AG04450 (cell line): ENCODE measurements around the gene CABLES1. TPM values are rescaled to one million over a fixed set of nuclear protein-coding genes. Genes with fewer than 3 reads are reported as not detected.
"Not testable (repeated sequence)": the region's sequence is repeated elsewhere in the genome, so short reads cannot be mapped to it uniquely, and the experiment has no call there.

Experiments
- CTCF ChIA-PET: fragments of 300-600, 350-600 bp; formaldehyde crosslinking; extraction: SDS; loops from one replicate; lab custom pipeline; 2022; ENCODE audit warnings: antibody characterized with exemption, inconsistent platforms; lab: Charles Lee
- POLR2A ChIA-PET: fragments of 350-600 bp; formaldehyde crosslinking; extraction: SDS; loops from one replicate; lab custom pipeline; 2021; ENCODE audit warnings: antibody characterized with exemption, inconsistent platforms; lab: Yijun Ruan, JAX
- DNase-seq: peaks from one replicate; pipeline ENCODE4 v3.0.0-alpha.2; 2011; ENCODE audit warnings: low read depth, low spot score
- H3K27ac ChIP-seq: one replicate; pipeline ENCODE4 v1.5.1; 2012; ENCODE audit warnings: low read depth, low read length, control low read depth
- H3K27me3 ChIP-seq: one replicate; pipeline ENCODE4 v1.6.0; 2012; ENCODE audit warnings: low read length; ENCODE audit not compliant: control insufficient read depth, insufficient read depth
- H3K4me3 ChIP-seq: 2 replicates; pipeline ENCODE4 v1.5.1; 2011; ENCODE audit warnings: mild to moderate bottlenecking, low read depth, low read length, control low read depth
- H3K9me3 ChIP-seq: 2 replicates; pipeline ENCODE4 v1.5.1; 2012; ENCODE audit warnings: low read length; ENCODE audit not compliant: control insufficient read depth, insufficient read depth
- CTCF ChIP-seq: IDR thresholded peaks from 2 replicates; pipeline ENCODE4 v1.5.1; 2011; ENCODE audit warnings: low read depth, low read length, control low read depth, inconsistent platforms
- polyA plus RNA-seq: library from polyadenylated mRNA; depleted of rRNA; stranded (reverse); fragments of >200 nt; gene quantifications from 2 replicates; pipeline ENCODE4 v1.2.3, GENCODE V29; 2011

CABLES1 gene
- polyA plus RNA-seq, 1 experiment = 29.6 TPM

DNA sequence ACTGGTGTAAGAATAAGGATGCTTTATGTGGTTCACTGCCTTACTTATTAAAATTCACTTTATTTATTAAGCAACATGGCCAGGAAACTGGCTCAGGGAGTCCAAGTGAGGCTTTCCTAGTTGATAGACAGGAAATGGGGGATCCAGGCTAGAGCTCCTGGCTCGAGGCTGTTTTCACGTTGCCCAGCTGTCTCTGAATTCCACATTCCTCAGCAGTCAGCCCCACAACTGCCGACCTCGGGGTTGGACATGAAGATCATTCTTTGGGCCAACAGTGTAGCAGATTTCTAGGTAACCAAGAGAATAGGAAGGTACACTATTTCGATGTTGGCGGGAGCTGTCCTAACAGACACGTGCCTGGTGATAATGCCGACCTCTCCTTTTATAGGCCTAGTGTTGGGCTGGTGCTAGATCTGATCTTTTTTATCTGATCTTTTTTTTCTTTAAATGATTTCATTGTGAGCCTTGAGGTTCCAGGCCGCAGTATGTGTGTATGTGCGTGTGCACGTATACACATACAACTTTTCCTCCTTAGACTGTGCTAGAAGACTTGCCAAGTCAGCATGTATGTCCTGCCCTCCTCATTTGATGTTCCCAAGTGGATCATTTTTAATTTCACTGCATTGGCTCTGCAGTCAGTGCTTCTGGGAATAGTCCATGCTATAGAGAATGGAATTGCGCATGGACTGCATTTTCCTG, 103.5 kb downstream of the CABLES1 start:
- Histone ChIP-seq H3K27me3 (no peaks in the 10 kb centered on the region), H3K27ac (no peak overlapping the region), H3K9me3 (no peaks in the 10 kb centered on the region; the same call in 1 of the 2 replicates), H3K4me3 (no peak overlapping the region)
- ChIA-PET POLR2A (interaction anchor here (0.6 to 0.9 kb wide), 2 partner anchors 14 to 47 kb away, joined by 4 to 8 read pairs; no protein-coding TSS in a partner anchor), CTCF (no interaction called here)
- no peak for TF ChIP-seq CTCF
- DNase-seq = no peak

- DNase-seq = no peak
- ChIA-PET POLR2A (interaction anchor here (0.9 kb wide), 1 partner anchor 14 kb away, joined by 4 read pairs; no protein-coding TSS in a partner anchor), CTCF (no interaction called here)
- Histone ChIP-seq H3K4me3 (no peak overlapping the region), H3K27ac (no peak overlapping the region), H3K9me3 (no peaks in the 10 kb centered on the region; the same call in 1 of the 2 replicates), H3K27me3 (no peaks in the 10 kb centered on the region)
- no peak for TF ChIP-seq CTCF
Measured at GRCh38 chr18:23239350-23239692, 104.0 kb downstream of the CABLES1 start.

DNA sequence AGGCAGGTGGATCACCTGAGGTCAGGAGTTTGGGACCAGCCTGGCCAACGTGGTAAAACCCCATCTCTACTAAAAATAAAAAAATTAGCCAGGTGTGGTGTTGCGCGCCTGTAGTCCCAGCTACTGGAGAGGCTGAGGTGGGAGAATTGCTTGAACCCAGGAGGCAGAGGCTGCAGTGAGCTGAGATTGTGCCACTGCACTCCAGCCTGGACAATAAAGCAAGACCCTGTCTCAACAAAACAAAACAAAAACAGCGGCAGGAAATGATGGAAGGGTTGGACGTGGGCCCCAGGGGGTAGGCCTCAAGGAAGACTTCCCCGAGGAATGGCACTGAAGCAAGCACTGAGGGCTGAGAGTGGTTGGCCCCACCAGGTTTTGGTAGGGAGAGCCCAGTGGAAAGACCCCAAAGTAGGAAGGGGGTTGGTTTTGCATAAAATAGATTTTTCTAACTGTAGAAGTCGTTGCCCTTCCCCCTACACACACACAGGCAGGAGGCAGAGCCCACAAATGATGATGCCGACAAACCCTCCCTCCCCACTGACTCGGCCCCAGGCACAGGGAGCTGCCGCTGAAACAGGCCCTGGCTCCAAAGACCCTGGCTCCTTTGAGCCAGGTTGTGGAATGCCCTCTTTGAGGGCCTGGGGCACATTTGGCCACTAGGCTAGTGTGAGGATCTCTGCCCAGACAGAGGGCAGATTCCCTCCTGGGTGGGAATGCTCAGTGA, 104.8 kb downstream of the CABLES1 start:
- POLR2A ChIA-PET = no interaction called here
- no peaks in the 10 kb centered on the region for H3K27me3 ChIP-seq
- H3K4me3 ChIP-seq = no peak overlapping the region
- no peak for DNase-seq
- H3K27ac ChIP-seq = no peak overlapping the region
- no peaks in the 10 kb centered on the region; the same call in 1 of the 2 replicates for H3K9me3 ChIP-seq
- TF ChIP-seq CTCF = no peak
- CTCF ChIA-PET = no interaction called here

DNA sequence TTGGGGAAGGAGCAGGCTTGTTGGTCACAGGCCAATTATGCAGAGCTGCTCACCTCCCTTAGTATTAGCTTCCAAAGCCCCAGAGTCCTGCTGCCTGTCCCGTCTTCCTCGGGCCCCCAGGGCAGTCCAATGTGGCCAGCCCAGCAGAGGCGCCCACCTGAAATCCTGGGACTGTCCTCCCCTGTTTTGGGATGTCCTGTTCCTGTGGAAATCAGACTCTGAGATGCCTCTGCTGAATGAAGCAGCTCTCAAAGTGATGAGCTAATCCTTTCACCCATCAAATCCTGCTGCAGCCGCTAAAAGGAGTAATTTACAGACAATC, 105.3 kb downstream of the CABLES1 start:
- no peak overlapping the region for H3K4me3 ChIP-seq
- CTCF ChIA-PET = no interaction called here
- H3K9me3 ChIP-seq = no peaks in the 10 kb centered on the region; the same call in 1 of the 2 replicates
- H3K27ac ChIP-seq = no peak overlapping the region
- TF ChIP-seq CTCF = no peak
- no peaks in the 10 kb centered on the region for H3K27me3 ChIP-seq
- no peak for DNase-seq
- POLR2A ChIA-PET = no interaction called here

GRCh38 chr18:23241833-23242496, 106.7 kb downstream of the CABLES1 start:
- CTCF ChIA-PET, H3K27ac ChIP-seq, H3K4me3 ChIP-seq, H3K27me3 ChIP-seq, DNase-seq, H3K9me3 ChIP-seq: not testable (repeated sequence)
- POLR2A ChIA-PET = interaction anchor here (0.6 kb wide), 1 partner anchor 126 kb away, joined by 5 read pairs; no protein-coding TSS in a partner anchor
